LNCAP (cell line): ENCODE measurements around the gene ACOX3.

ENCODE experiments used
- CTCF ChIP-seq: fragments of 450-650 bp; IDR thresholded peaks from 2 replicates; pipeline ENCODE4 v1.5.1; 2017; ENCODE audit warnings: mild to moderate bottlenecking

The ACOX3 gene

GRCh38 chr4:8461616-8462015 lies 21.1 kb upstream of the ACOX3 start:
- TF ChIP-seq CTCF: no peak

- TF ChIP-seq CTCF: no peak
Observed at GRCh38 chr4:8461086-8461485, 20.6 kb upstream of the ACOX3 start.

GRCh38 chr4:8459867-8460445 lies 19.4 kb upstream of the ACOX3 start:
- TF ChIP-seq CTCF: no peak

GRCh38 chr4:8457646-8458252 lies 17.2 kb upstream of the ACOX3 start:
- TF ChIP-seq CTCF: no peak

GRCh38 chr4:8453957-8454356 lies 13.4 kb upstream of the ACOX3 start:
- TF ChIP-seq CTCF: no peak

- TF ChIP-seq CTCF: no peak
Observed at GRCh38 chr4:8451440-8452182, 11.1 kb upstream of the ACOX3 start.

- no peak for TF ChIP-seq CTCF
Observed at GRCh38 chr4:8446122-8446521, 5.6 kb upstream of the ACOX3 start.
